ENCODE results near the gene CFAP99. TPM values are rescaled to one million over a fixed set of nuclear protein-coding genes. Genes with fewer than 3 reads are reported as not detected.

Gene CFAP99
- not detected in 2 replicates for total RNA-seq

DNA sequence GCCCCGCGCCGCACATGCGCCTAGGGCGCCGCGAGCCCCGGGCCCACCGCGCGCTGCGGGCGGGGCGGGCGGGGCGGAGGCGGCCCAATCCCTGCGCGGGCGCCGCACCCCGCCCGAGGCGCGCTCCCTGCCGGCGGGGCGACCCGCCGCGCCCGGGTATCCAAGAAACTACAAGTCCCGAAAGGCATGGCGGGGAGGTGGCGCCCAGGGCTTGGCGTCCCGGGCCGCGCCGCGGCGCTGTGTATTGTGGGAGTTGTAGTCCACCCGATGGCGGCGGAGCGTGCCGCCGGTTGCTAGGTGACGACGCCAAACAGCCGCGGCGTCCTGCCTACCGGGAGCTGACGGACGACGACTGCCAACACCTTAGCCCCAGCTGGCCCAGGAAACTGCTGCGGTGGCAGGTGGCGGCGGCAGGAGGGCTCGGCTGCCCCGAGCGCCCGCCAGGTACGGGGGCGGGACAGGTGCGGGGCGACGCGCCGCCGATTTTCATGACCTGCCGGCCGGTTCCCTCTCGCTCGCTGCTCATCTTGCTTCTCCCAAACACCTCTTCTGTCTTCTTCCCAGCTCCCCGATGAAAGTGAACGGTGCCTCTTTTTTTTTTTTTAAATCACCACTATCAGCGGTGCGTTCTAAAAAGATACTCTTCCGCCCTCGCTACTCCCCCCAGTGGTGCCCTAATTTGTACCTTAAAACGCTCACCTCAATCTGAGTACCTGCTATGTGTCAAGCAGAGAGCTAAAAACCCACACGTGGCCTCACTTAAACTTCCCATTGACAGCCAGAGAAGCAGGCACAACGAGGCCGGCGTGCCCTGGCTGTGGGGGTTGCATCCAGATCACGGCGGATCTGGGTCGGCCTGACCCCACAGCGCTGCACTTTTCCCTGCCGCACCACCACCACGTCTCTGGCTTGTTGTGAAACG, at the start of gene CFAP99:
Gene CFAP99 (plus strand): TSS at position 306 of the 922 bp plus-strand sequence.

DNA sequence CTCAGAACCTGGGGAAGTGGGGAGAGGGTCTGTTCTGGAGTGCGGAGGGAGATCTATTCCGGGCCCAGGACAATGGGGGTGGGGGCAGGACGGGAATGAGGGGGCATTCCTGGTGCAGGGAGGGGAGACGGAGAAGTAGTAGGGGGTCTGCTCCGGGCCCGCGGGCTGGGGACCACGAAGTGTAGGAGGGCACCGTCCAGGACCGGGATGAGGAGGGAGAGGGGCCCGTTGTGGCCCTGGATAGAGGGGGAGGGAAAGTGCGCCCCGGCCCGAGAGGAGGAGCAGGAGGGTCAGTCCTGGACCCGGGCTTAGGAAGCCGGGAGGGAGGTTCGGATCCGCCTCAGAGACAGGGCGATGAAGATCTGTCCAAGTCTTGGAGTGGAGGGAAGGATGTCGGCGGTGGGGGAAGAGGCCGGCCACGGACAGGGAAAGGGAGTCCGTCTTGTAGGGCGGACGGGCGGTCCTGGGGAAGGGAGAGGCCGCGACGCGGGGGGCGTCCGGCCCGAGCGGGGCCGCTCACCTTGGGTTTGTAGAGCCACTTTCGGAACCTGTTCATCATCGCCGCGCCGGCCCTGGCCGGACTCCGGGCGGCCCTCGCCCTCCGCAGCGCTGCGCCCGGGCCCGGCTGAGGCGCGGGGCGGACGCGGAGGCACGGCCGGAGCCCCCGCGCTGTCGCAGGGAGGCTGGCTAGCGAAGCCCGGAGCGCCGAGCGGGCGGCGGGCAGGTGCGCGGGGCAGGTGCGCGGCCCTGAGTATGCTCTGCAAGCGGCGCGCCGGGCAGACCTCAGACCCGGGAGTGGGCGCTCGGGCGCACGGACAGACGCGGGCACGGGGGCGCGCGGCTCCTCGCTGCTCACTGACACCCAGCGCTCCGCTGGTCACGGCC, 748 bp upstream of the CFAP99 start, which contains the start of gene ZFYVE28:
Gene ZFYVE28 (minus strand): TSS at position 881 of the 885 bp plus-strand sequence. CDS start 322 bp downstream, at position 559.

DNA sequence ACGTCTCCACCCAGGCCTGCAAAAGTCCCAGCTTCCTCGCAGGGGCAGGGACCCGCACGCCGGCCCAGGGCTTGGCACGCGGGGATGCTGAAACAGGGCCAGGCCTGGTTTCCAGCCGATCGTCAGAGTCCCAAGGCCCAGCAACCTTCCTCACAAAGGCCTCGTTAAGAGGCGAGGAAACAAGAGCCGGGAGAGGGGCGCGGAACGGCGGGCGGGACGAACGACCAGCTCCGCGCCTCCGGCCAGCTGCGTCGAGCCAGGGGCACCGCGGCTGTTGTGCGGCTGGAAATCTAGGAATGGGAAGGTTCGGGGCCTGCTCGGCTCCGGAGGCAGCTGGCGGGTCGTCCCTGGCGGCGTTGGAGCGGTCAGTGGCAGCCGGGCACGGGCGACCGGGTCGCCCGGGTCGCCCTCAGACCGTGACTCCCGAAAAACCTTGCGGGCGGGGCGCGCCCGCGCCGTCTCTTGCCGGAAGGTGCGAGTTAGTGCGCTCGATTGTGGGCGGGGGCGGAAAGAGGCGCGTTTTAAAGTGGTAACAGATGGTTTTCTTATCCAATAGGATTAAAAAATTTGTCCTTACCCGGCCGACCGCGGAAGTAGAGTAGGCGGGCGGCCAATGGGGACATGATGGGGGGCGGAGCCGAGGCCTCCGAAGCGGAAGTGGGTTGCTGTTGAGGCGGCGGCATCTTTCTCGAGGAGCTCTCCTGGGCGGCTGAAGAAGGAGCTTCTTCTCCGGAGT, 49.9 kb downstream of the CFAP99 start, which contains the start of gene RNF4:
Gene RNF4 (plus strand): TSS at position 651 of the 736 bp plus-strand sequence. CDS start 21,388 bp downstream, outside the sequence.

Other genes starting within 250 kb of the CFAP99 start
- 9.1 and 27.4 TPM in 2 replicates for gene HAUS3, start 176.8 kb upstream of the CFAP99 start, total RNA-seq
- 0.65 and 0.96 TPM in 2 replicates for gene POLN, start 176.8 kb upstream of the CFAP99 start, total RNA-seq
- 47.4 and 77.3 TPM in 2 replicates for gene MXD4, start 156.8 kb upstream of the CFAP99 start, total RNA-seq
- 5.6 and 8.0 TPM in 2 replicates for gene ZFYVE28, start 310 bp upstream of the CFAP99 start, total RNA-seq
- gene RNF4, start 50.2 kb downstream of the CFAP99 start, total RNA-seq, result 40.2 and 52.6 TPM in 2 replicates
- 13.6 and 21.3 TPM in 2 replicates for gene FAM193A, start 117.7 kb downstream of the CFAP99 start, total RNA-seq

All from epithelial cell of alveolus of lung (primary cell).